Neural progenitor cell (in vitro differentiated cells): Measurements from ENCODE around the gene TNFSF12. TPM values are rescaled to one million over a fixed set of nuclear protein-coding genes. Genes with fewer than 3 reads are reported as not detected.
A peak's percentile ranks its signal among the peaks of the same experiment; 100 is the strongest.

Experiments used
- DNase-seq: peaks from one replicate; pipeline ENCODE4 v3.0.0-alpha.2; 2016; ENCODE audit warnings: low spot score
- H2AFZ ChIP-seq: fragments of 200-600 bp; sonication (generic); replicated peaks from 2 replicates; pipeline ENCODE4 v1.6.1; 2016; ENCODE audit warnings: antibody characterized with exemption
- H3F3A ChIP-seq: fragments of 200-600 bp; sonication (generic); 2 replicates; pipeline ENCODE4 v1.6.1; 2016; ENCODE audit warnings: antibody characterized with exemption, low read depth
- H3K27ac ChIP-seq: fragments of 200-600 bp; sonication (generic); 2 replicates; pipeline ENCODE4 v1.5.1; 2016; ENCODE audit warnings: mild to moderate bottlenecking
- H3K27me3 ChIP-seq: fragments of 200-600 bp; sonication (generic); 2 replicates; pipeline ENCODE4 v1.6.1; 2016; ENCODE audit warnings: mild to moderate bottlenecking, moderate library complexity
- H3K36me3 ChIP-seq: fragments of 200-600 bp; sonication (generic); 2 replicates; pipeline ENCODE4 v1.5.1; 2016
- H3K4me1 ChIP-seq: fragments of 200-600 bp; sonication (generic); 2 replicates; pipeline ENCODE4 v1.6.1; 2016; ENCODE audit warnings: mixed run types
- H3K4me2 ChIP-seq: fragments of 200-600 bp; sonication (generic); 2 replicates; pipeline ENCODE4 v1.6.1; 2016
- H3K4me3 ChIP-seq: fragments of 200-600 bp; sonication (generic); 2 replicates; pipeline ENCODE4 v1.5.1; 2016
- H3K79me2 ChIP-seq: fragments of 200-600 bp; sonication (generic); 2 replicates; pipeline ENCODE4 v1.6.1; 2016; ENCODE audit warnings: low read depth
- H3K9ac ChIP-seq: fragments of 200-600 bp; sonication (generic); 2 replicates; pipeline ENCODE4 v1.6.1; 2016
- H3K9me3 ChIP-seq: fragments of 200-600 bp; sonication (generic); 2 replicates; pipeline ENCODE4 v1.5.1; 2016; ENCODE audit warnings: low read depth
- H4K20me1 ChIP-seq: fragments of 200-600 bp; sonication (generic); 2 replicates; pipeline ENCODE4 v1.6.1; 2016; ENCODE audit warnings: low read depth
- H3K27ac Mint-ChIP-seq: 3 replicates; pipeline ENCODE4 v1.8.0; 2021; ENCODE audit warnings: mixed read lengths
- H3K27me3 Mint-ChIP-seq: 2 replicates; pipeline ENCODE4 v1.8.0; 2022; ENCODE audit warnings: low read depth, mild to moderate bottlenecking, inconsistent platforms, moderate library complexity, mixed read lengths; ENCODE audit not compliant: insufficient read depth
- H3K36me3 Mint-ChIP-seq: 3 replicates; pipeline ENCODE4 v1.8.0; 2021; ENCODE audit warnings: mixed read lengths
- H3K4me1 Mint-ChIP-seq: 3 replicates; pipeline ENCODE4 v1.8.0; 2021; ENCODE audit warnings: mixed read lengths
- H3K4me3 Mint-ChIP-seq: 3 replicates; pipeline ENCODE4 v1.8.0; 2021; ENCODE audit warnings: mild to moderate bottlenecking, moderate library complexity, mixed read lengths
- H3K9me3 Mint-ChIP-seq: 3 replicates; pipeline ENCODE4 v1.8.0; 2020; ENCODE audit warnings: mixed read lengths
- CTCF ChIP-seq: fragments of 200-600 bp; sonication (generic); IDR thresholded peaks from 2 replicates; pipeline ENCODE4 v1.5.1; 2017; ENCODE audit warnings: antibody characterized with exemption, mild to moderate bottlenecking
- EZH2 ChIP-seq: fragments of 200-600 bp; sonication (generic); IDR thresholded peaks from 2 replicates; pipeline ENCODE4 v1.6.1; 2017; ENCODE audit warnings: antibody characterized with exemption, mild to moderate bottlenecking, moderate library complexity
- EZH2phosphoT487 ChIP-seq: fragments of 200-600 bp; sonication (generic); IDR thresholded peaks from 2 replicates; pipeline ENCODE4 v1.6.1; 2017; ENCODE audit warnings: antibody characterized with exemption
- total RNA-seq: library from RNA; depleted of rRNA; stranded (reverse); fragments of >200 nt; gene quantifications from 2 replicates; pipeline ENCODE4 v1.2.3, GENCODE V29; 2015; ENCODE audit warnings: low replicate concordance

TNFSF12 gene
- total RNA-seq, 1 donor from 2014 or later: 0.75 TPM

DNA sequence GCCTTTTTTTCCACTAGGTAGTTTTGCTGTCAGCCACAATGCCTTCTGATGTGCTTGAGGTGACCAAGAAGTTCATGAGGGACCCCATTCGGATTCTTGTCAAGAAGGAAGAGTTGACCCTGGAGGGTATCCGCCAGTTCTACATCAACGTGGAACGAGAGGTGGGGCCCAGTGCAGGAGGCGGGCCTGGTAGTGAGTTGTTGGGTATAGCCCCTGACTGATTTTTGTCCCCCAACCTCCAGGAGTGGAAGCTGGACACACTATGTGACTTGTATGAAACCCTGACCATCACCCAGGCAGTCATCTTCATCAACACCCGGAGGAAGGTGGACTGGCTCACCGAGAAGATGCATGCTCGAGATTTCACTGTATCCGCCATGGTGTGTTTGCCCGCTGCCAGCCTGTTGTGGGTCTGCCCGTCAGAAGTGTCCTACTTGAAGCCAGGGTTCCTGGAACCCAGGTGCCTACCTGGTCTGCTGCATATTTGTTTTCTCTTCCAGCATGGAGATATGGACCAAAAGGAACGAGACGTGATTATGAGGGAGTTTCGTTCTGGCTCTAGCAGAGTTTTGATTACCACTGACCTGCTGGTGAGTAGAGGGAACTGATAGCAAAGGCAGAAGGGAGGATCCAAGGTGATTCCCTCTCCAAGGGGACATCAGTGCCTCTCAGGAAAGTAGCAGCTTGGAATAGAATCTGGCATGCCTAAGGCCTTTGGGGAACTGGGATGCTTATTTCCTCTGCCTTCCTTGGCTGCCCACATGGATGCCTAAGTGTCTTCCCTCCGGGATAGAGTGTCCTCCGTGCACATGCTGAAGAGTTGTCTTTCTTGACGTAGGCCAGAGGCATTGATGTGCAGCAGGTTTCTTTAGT is 28.7 kb downstream of the TNFSF12 start:
- Histone ChIP-seq H3K4me2 (no peak overlapping the region), H2AFZ (no peak overlapping the region), H3K79me2 (peaks cover 52% of the 10 kb centered on the region), H3K27me3 (no peaks in the 10 kb centered on the region), H3F3A (peaks cover 84% of the 10 kb centered on the region), H3K4me3 (no peak overlapping the region), H3K9me3 (no peaks in the 10 kb centered on the region), H3K36me3 (peaks cover 17% of the 10 kb centered on the region), H3K4me1 (peaks cover 17% of the 10 kb centered on the region), H3K9ac (no peak overlapping the region), H4K20me1 (peaks cover 66% of the 10 kb centered on the region), H3K27ac (peak overlapping the region; percentile 40)
- Mint-ChIP-seq H3K27me3 (peaks cover 19% of the 10 kb centered on the region), H3K27ac (no peak overlapping the region), H3K4me1 (peaks cover 47% of the 10 kb centered on the region), H3K9me3 (no peaks in the 10 kb centered on the region), H3K4me3 (peak overlapping the region; percentile 48), H3K36me3 (peaks cover 44% of the 10 kb centered on the region)
- no peak for DNase-seq
- no peak for TF ChIP-seq EZH2
- no peak for TF ChIP-seq CTCF
- TF ChIP-seq EZH2phosphoT487: no peak

GRCh38 chr17:7579001-7579833 is 30.4 kb downstream of the TNFSF12 start, which contains the start of gene CD68:
CD68 (plus strand) TSS chr17:7579638; CDS start chr17:7579678, 40 bp downstream.
- Histone ChIP-seq H3K27ac (peak within 1 kb of the TSS; percentile 59), H3F3A (peaks cover 87% of the 10 kb centered on the region), H3K27me3 (no peaks in the 10 kb centered on the region), H3K4me1 (peaks cover 23% of the 10 kb centered on the region), H2AFZ (no peak within 1 kb of the TSS), H3K36me3 (peaks cover 17% of the 10 kb centered on the region), H3K4me2 (no peak within 1 kb of the TSS), H3K79me2 (peaks cover 44% of the 10 kb centered on the region), H3K9ac (no peak within 1 kb of the TSS), H3K4me3 (no peak within 1 kb of the TSS), H4K20me1 (peaks cover 51% of the 10 kb centered on the region), H3K9me3 (no peaks in the 10 kb centered on the region)
- DNase-seq: no peak
- H3K4me3 Mint-ChIP-seq: peak within 1 kb of the TSS; percentile 16
- H3K9me3 Mint-ChIP-seq: no peaks in the 10 kb centered on the region
- H3K36me3 Mint-ChIP-seq: peaks cover 38% of the 10 kb centered on the region
- H3K27ac Mint-ChIP-seq: peak within 1 kb of the TSS; percentile 57
- TF ChIP-seq CTCF: no peak
- no peak for TF ChIP-seq EZH2phosphoT487
- no peak for TF ChIP-seq EZH2
- H3K27me3 Mint-ChIP-seq: peaks cover 19% of the 10 kb centered on the region
- peaks cover 54% of the 10 kb centered on the region for H3K4me1 Mint-ChIP-seq

- no peaks in the 10 kb centered on the region for H3K9me3 ChIP-seq
- no peak overlapping the region for H3K9ac ChIP-seq
- H4K20me1 ChIP-seq: peaks cover 43% of the 10 kb centered on the region
- no peaks in the 10 kb centered on the region for H3K9me3 Mint-ChIP-seq
- H3K4me2 ChIP-seq: no peak overlapping the region
- peaks cover 79% of the 10 kb centered on the region for H3F3A ChIP-seq
- H3K4me3 Mint-ChIP-seq: peak overlapping the region; percentile 16
- H3K27me3 ChIP-seq: no peaks in the 10 kb centered on the region
- peaks cover 21% of the 10 kb centered on the region for H3K4me1 ChIP-seq
- no peak overlapping the region for H3K4me3 ChIP-seq
- H3K27ac ChIP-seq: peak overlapping the region; percentile 59
- H3K27me3 Mint-ChIP-seq: peaks cover 16% of the 10 kb centered on the region
- H3K36me3 ChIP-seq: peaks cover 13% of the 10 kb centered on the region
- peak overlapping the region; percentile 43 for H3K27ac Mint-ChIP-seq
- H3K79me2 ChIP-seq: peaks cover 44% of the 10 kb centered on the region
- no peak overlapping the region for H2AFZ ChIP-seq
- DNase-seq: no peak
- H3K36me3 Mint-ChIP-seq: peaks cover 30% of the 10 kb centered on the region
- TF ChIP-seq EZH2phosphoT487 (no peak), CTCF (no peak), EZH2 (no peak)
- H3K4me1 Mint-ChIP-seq: peaks cover 51% of the 10 kb centered on the region
Observed at GRCh38 chr17:7579834-7580603, 31.2 kb downstream of the TNFSF12 start.
